GM10266 (cell line): ENCODE results near the gene PPP4R4.
"Not testable (repeated sequence)": the region's sequence is repeated elsewhere in the genome, so short reads cannot be mapped to it uniquely, and the experiment has no call there.

Source experiments
- DNase-seq: peaks from one replicate; pipeline ENCODE4 v3.0.0; 2012; ENCODE audit errors: extremely low spot score
- CTCF ChIP-seq: IDR thresholded peaks from 2 replicates; pipeline ENCODE4 v1.5.1; 2012; ENCODE audit warnings: mild to moderate bottlenecking, low read depth; ENCODE audit not compliant: control insufficient read depth, insufficient read depth; ENCODE audit errors: missing control alignments

Gene PPP4R4

DNA sequence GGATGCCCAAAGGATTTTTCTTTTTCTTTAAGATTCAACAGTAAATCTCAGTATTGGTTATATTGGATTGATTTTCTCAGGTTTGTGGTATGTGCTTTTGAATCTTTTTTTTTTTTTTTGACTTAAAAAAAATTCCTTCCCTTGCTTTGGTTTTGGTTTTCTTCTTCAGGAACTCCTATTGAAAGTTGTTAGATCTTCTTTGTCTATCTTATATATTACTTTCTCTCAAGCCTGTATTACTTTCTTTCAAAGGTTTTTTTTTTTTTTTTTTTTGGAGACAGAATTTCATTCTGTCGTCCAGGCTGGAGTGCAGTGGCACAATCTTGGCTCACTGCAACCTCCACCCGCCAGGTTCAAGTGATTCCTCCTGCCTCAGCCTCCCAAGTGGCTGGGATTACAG, 21.9 kb downstream of the PPP4R4 start:
- TF ChIP-seq CTCF: no peak
- DNase-seq: no peak

DNA sequence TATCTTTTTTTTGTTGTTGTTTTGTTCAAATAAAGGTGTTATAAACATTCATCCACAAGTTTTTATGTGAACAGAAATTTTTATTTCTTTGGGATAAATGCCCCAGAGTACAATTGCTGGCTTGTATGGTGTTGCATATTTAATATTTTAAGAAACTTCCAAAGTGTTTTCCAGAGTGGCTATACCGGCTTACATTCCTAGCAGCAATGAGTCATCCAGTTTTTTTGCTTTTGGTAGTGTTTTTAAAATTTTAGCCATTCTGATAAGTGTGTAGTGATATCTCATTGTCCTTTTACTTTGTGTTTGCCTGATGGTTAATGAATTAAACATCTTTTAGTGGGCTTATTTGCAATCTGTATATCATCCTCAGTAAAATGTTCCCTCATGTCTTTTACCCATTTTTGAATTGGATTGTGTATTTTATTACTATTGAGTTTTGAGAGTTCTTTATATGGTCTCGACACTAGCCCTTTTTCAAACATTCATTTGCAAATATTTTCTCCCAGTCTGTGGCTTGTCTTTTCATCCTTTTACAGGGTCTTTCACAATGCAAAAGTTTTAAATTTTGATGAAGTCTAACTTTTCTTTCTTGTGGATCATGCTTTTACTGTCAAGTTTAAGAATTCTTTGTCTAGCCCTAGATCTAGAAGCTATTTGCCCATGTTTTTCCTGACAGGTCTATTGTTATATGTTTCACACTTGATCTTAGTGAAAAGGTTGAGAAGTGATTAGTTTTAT, 29.5 kb downstream of the PPP4R4 start:
- DNase-seq: no peak
- TF ChIP-seq CTCF: no peak

- no peak for TF ChIP-seq CTCF
- DNase-seq: no peak
These were observed 38.9 kb downstream of the PPP4R4 start for GRCh38 chr14:94213021-94213420.

GRCh38 chr14:94213741-94214140, 39.6 kb downstream of the PPP4R4 start:
- no peak for TF ChIP-seq CTCF
- DNase-seq: no peak

GRCh38 chr14:94217116-94217515, 43.0 kb downstream of the PPP4R4 start:
- no peak for DNase-seq
- no peak for TF ChIP-seq CTCF

DNA sequence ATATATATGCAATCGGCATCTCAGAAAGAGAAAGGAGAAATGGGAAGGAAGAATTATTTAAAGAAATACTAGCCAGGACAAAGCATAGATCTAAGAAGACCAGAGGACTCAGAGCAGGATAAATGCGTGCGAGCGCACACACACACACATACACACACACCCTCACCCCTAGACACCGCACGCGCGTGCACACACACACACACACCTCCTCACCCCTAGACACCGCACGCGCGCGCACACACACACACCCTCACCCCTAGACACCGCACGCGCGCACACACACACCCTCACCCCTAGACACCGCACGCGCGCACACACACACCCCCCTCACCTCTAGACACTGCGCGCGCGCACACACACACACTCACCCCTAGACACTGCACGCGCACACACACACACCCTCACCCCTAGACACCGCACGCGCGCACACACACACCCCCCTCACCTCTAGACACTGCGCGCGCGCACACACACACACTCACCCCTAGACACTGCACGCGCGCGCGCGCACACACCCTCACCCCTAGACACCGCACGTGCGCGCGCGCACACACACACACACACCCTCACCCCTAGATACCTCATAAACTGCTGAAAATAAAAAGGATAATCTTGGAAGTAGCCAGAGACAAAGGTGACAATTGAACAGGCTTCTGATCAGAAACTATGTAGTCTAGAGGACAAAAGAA, 44.2 kb downstream of the PPP4R4 start:
- DNase-seq: not testable (repeated sequence)

DNA sequence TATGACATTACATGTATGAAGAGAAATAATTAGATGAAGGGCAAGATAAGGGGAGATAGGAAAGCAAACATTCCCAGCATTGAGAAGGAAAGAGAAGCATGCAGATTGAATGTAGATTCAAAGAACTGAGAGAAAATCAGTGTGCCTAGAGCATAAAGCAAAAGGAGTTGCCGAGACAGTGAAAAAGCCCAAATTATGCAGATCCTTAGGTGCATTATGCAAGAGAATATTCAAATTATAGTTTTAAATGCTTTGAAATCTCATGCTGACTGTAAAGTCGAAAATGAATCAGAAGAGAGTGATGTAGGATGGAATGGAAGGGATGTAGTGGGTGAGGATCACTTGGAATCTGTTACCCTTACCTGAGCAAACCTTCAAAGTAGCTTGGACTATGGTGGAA, 49.9 kb downstream of the PPP4R4 start:
- TF ChIP-seq CTCF: no peak
- DNase-seq: no peak
